K562 (cell line): ENCODE data around the gene EYA3. TPM values are rescaled to one million over a fixed set of nuclear protein-coding genes. Genes with fewer than 3 reads are reported as not detected.

ENCODE experiments used
- HEY1 ChIP-seq: fragments of 250-450 bp; sonication (Bioruptor Pico); IDR thresholded peaks from 2 replicates; pipeline ENCODE4 v1.5.0; 2020; ENCODE audit warnings: mild to moderate bottlenecking, moderate library complexity, borderline replicate concordance
- JUNB ChIP-seq: fragments of 450-650 bp; formaldehyde crosslinking; conservative IDR thresholded peaks from 2 replicates; pipeline ENCODE4 v1.4.0; 2020; ENCODE audit warnings: mild to moderate bottlenecking
- KLF10 ChIP-seq: fragments of 250-450 bp; sonication (Bioruptor Pico); IDR thresholded peaks from 2 replicates; pipeline ENCODE4 v1.6.1; 2021; ENCODE audit warnings: matching md5 sums
- NCOA4 ChIP-seq: fragments of 450-650 bp; IDR thresholded peaks from 2 replicates; pipeline ENCODE4 v1.6.1; 2018; ENCODE audit warnings: mild to moderate bottlenecking; ENCODE audit not compliant: partially characterized antibody
- NCOR1 ChIP-seq: fragments of 450-650 bp; IDR thresholded peaks from 2 replicates; pipeline ENCODE4 v1.6.1; 2016; ENCODE audit warnings: mild to moderate bottlenecking, moderate library complexity
- NFE2 ChIP-seq: IDR thresholded peaks from 2 replicates; pipeline ENCODE4 v1.6.1; 2014; ENCODE audit warnings: antibody characterized with exemption, low read depth
- NFRKB ChIP-seq: fragments of 450-650 bp; IDR thresholded peaks from 2 replicates; pipeline ENCODE4 v1.6.1; 2016; ENCODE audit warnings: low read depth
- NR4A1 ChIP-seq, 2 experiments: fragments of 250-450 bp in 1 of 2; fragments of 450-650 bp in 1 of 2; sonication (Bioruptor Pico) in 1 of 2; IDR thresholded peaks; 2 replicates each; pipeline versions ENCODE4 v1.4.0 to v1.6.1; 2016 to 2020; ENCODE audit warnings: mild to moderate bottlenecking in 2 of 2, missing compliant biosample characterization in 1 of 2, missing genetic modification characterization in 1 of 2, moderate library complexity in 1 of 2
- PCBP2 ChIP-seq: fragments of 200-400 bp; formaldehyde crosslinking; IDR thresholded peaks from 2 replicates; pipeline ENCODE4 v1.6.1; 2018; ENCODE audit warnings: low read length, low read depth, mild to moderate bottlenecking, moderate library complexity; ENCODE audit not compliant: poor library complexity, severe bottlenecking
- POLR2AphosphoS2 ChIP-seq: IDR thresholded peaks from 2 replicates; pipeline ENCODE4 v1.6.1; 2012; ENCODE audit warnings: low read length, improper control_type of control experiment
- POU5F1 ChIP-seq: fragments of 150-350 bp; IDR thresholded peaks from 2 replicates; pipeline ENCODE4 v1.6.1; 2014; ENCODE audit warnings: borderline replicate concordance, low read length, low read depth, mild to moderate bottlenecking; ENCODE audit not compliant: partially characterized antibody
- RBM22 ChIP-seq: fragments of 200-400 bp; formaldehyde crosslinking; IDR thresholded peaks from 2 replicates; pipeline ENCODE4 v1.6.1; 2018; ENCODE audit warnings: low read length, low read depth; ENCODE audit not compliant: poor library complexity, severe bottlenecking
- SIN3A ChIP-seq, 2 experiments: fragments of 150-350 bp in 1 of 2; IDR thresholded peaks; 2 replicates each; pipeline ENCODE4 v1.6.1; 2011 to 2016; ENCODE audit warnings: borderline replicate concordance in 2 of 2, low read depth in 2 of 2, low read length in 2 of 2, mild to moderate bottlenecking in 2 of 2, moderate library complexity in 2 of 2; ENCODE audit not compliant: control insufficient read depth in 1 of 2
- SREBF1 ChIP-seq: fragments of 150-350 bp; IDR thresholded peaks from 2 replicates; pipeline ENCODE4 v1.6.1; 2014; ENCODE audit warnings: antibody characterized with exemption, low read depth, low read length, borderline replicate concordance
- SRSF9 ChIP-seq: fragments of 200-400 bp; formaldehyde crosslinking; IDR thresholded peaks from 2 replicates; pipeline ENCODE4 v1.6.1; 2017; ENCODE audit warnings: low read depth, low read length, borderline replicate concordance
- TCF3 ChIP-seq: sonication (generic); formaldehyde crosslinking; IDR thresholded peaks from 2 replicates; pipeline ENCODE4 v1.4.0; 2020; ENCODE audit warnings: mild to moderate bottlenecking, missing genetic modification reagents
- TCF7 ChIP-seq: sonication (generic); IDR thresholded peaks from 2 replicates; pipeline ENCODE4 v1.6.1; 2016; ENCODE audit warnings: antibody characterized with exemption, borderline replicate concordance
- YBX1 ChIP-seq: fragments of 450-650 bp; IDR thresholded peaks from 2 replicates; pipeline ENCODE4 v1.7.1; 2016; ENCODE audit warnings: mild to moderate bottlenecking
- ZBTB8A ChIP-seq: fragments of 450-650 bp; IDR thresholded peaks from 2 replicates; pipeline ENCODE4 v1.6.1; 2018; ENCODE audit warnings: mild to moderate bottlenecking, moderate library complexity; ENCODE audit not compliant: partially characterized antibody
- ZFP1 ChIP-seq: fragments of 450-650 bp; formaldehyde crosslinking; IDR thresholded peaks from 2 replicates; pipeline ENCODE4 v1.4.0; 2020; ENCODE audit warnings: mild to moderate bottlenecking, mixed read lengths
- polyA plus RNA-seq, 8 experiments: library from polyadenylated mRNA; depleted of rRNA in 4 of 8; stranded (reverse) in 5 of 8; unstranded in 3 of 8; fragments of >200 nt; fragmentation: Nextera tagmentation in 2 of 8; fragmentation: Illumina TruSeq in 1 of 8; extraction: Ambion mirVana in 2 of 8; extraction: Trizol in 1 of 8; gene quantifications; 2 replicates each; pipeline versions ENCODE4 v1.2.1 to v1.2.3, GENCODE V29; 2011 to 2014; ENCODE audit warnings: inconsistent platforms in 1 of 8, missing spikeins in 1 of 8
- total RNA-seq, 7 experiments: library from RNA; depleted of rRNA in 6 of 7; stranded (reverse); fragments of >200 nt in 6 of 7; fragmentation: Illumina TruSeq in 2 of 7; extraction: Trizol in 2 of 7; gene quantifications; 2 replicates each; pipeline versions ENCODE4 v1.2.1 to v1.2.3, GENCODE V29; 2011 to 2021; ENCODE audit warnings: low replicate concordance in 1 of 7
- TF ChIP-seq, protein P1 (sequence below): sonication (generic); formaldehyde crosslinking; IDR thresholded peaks from 2 replicates; pipeline ENCODE4 v1.8.0; 2022; ENCODE audit warnings: mild to moderate bottlenecking, missing genetic modification reagents

Gene EYA3
- total and polyA plus RNA-seq, 9 of the 15 experiments (the other 6 are each of a cell fraction or from before 2014, with no cell fraction given) = 21.7 to 64.0 (median 43.6) TPM

DNA sequence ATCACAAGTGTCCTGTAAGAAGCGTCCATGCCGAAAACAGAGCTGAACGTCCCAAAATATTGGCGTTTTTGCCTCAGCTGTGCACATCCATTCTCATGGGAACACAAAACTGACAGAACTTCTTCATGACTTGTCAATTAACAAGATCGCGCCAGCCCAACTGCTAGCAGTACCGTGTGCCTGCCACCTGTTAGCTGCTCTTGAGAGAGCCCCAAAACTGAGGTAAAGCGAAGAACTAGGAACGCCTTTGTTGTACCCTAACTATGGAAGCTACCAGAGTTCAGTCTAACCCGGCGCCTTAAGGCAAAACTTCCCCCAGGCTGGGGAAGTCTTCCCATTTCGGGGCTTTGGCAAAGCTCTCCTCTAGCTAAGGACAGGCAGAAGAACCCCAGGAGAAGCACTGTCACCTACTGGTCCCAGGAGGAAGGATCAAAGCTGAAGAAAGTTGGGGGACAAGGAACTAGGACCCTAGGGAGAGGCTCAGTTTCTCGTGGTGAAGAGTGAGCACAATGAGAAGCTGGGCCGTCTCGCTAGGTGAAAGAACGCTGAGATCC, 719 bp downstream of the EYA3 start (continued):
- no peak for TF ChIP-seq NCOA4
- TF ChIP-seq KLF10 = no peak
- TF ChIP-seq YBX1 = no peak
- TF ChIP-seq POU5F1 = no peak
- no peak for TF ChIP-seq NCOR1
- 0 out of 2 replicates have a peak, but pooled peaks have one; percentile 69 for TF ChIP-seq NFRKB
- TF ChIP-seq TCF3 = no peak; the same call in 1 of the 2 replicates
- no peak; a peak in 1 of 4 replicates for TF ChIP-seq SIN3A (IDR thresholded peaks at IDR 0.05; ENCODE audit: borderline replicate concordance in 2 of 2, control insufficient read depth in 1 of 2, low read depth in 2 of 2, low read length in 2 of 2)
- no peak for TF ChIP-seq SREBF1
- TF ChIP-seq PCBP2 = no peak
- TF ChIP-seq RBM22 = no peak
- no peak for TF ChIP-seq ZFP1 (CRISPR knock-in tag)
- TF ChIP-seq TCF7 = no peak
- no peak for TF ChIP-seq SRSF9
- TF ChIP-seq ZBTB8A = no peak
- no peak for TF ChIP-seq HEY1
- TF ChIP-seq, protein P1, sequence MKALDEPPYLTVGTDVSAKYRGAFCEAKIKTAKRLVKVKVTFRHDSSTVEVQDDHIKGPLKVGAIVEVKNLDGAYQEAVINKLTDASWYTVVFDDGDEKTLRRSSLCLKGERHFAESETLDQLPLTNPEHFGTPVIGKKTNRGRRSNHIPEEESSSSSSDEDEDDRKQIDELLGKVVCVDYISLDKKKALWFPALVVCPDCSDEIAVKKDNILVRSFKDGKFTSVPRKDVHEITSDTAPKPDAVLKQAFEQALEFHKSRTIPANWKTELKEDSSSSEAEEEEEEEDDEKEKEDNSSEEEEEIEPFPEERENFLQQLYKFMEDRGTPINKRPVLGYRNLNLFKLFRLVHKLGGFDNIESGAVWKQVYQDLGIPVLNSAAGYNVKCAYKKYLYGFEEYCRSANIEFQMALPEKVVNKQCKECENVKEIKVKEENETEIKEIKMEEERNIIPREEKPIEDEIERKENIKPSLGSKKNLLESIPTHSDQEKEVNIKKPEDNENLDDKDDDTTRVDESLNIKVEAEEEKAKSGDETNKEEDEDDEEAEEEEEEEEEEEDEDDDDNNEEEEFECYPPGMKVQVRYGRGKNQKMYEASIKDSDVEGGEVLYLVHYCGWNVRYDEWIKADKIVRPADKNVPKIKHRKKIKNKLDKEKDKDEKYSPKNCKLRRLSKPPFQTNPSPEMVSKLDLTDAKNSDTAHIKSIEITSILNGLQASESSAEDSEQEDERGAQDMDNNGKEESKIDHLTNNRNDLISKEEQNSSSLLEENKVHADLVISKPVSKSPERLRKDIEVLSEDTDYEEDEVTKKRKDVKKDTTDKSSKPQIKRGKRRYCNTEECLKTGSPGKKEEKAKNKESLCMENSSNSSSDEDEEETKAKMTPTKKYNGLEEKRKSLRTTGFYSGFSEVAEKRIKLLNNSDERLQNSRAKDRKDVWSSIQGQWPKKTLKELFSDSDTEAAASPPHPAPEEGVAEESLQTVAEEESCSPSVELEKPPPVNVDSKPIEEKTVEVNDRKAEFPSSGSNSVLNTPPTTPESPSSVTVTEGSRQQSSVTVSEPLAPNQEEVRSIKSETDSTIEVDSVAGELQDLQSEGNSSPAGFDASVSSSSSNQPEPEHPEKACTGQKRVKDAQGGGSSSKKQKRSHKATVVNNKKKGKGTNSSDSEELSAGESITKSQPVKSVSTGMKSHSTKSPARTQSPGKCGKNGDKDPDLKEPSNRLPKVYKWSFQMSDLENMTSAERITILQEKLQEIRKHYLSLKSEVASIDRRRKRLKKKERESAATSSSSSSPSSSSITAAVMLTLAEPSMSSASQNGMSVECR (CRISPR knock-in tag) = no peak
- peak; percentile 20; the same call in 1 of the 2 replicates for TF ChIP-seq POLR2AphosphoS2
- TF ChIP-seq JUNB (CRISPR knock-in tag) = no peak
- peak; percentile 25; the same call in 1 of the 2 replicates for TF ChIP-seq NFE2
- no peak for TF ChIP-seq NR4A1 (CRISPR knock-in tag; IDR thresholded peaks at IDR 0.05)
- no peak for TF ChIP-seq NR4A1 (tag; IDR thresholded peaks at IDR 0.05)
